SU-DHL-6 (cell line): Measurements from ENCODE around the gene EYS.

Experiments
- H2AFZ ChIP-seq: fragments of 200-600 bp; sonication (generic); 2 replicates; pipeline ENCODE4 v1.6.1; 2014; ENCODE audit warnings: low read depth, mild to moderate bottlenecking, moderate library complexity, mixed read lengths, antibody characterized with exemption, low read length; ENCODE audit not compliant: severe bottlenecking
- H3F3A ChIP-seq: fragments of 200-600 bp; shearing (Covaris generic); 2 replicates; pipeline ENCODE4 v1.6.0; 2016; ENCODE audit warnings: antibody characterized with exemption, mild to moderate bottlenecking; ENCODE audit not compliant: insufficient read depth
- H3K27ac ChIP-seq: fragments of 200-600 bp; sonication (generic); 2 replicates; pipeline ENCODE4 v1.5.1; 2016; ENCODE audit warnings: low read depth, mild to moderate bottlenecking, low read length, moderate library complexity, mixed read lengths
- H3K27me3 ChIP-seq: fragments of 200-600 bp; sonication (generic), shearing (Covaris generic); 2 replicates; pipeline ENCODE4 v1.6.0; 2014; ENCODE audit warnings: mild to moderate bottlenecking, low read length
- H3K36me3 ChIP-seq: fragments of 200-600 bp; sonication (generic); 2 replicates; pipeline ENCODE4 v1.6.1; 2014; ENCODE audit warnings: mild to moderate bottlenecking, low read length, mixed read lengths
- H3K4me2 ChIP-seq: fragments of 300-600, 200-600 bp; shearing (Covaris generic), sonication (generic); 2 replicates; pipeline ENCODE4 v1.6.0; 2014; ENCODE audit warnings: low read length, low read depth, mild to moderate bottlenecking; ENCODE audit not compliant: poor library complexity, severe bottlenecking
- H3K4me3 ChIP-seq: fragments of 200-600 bp; sonication (generic); 2 replicates; pipeline ENCODE4 v1.5.1; 2014; ENCODE audit warnings: antibody characterized with exemption, low read length, mild to moderate bottlenecking, mixed read lengths; ENCODE audit not compliant: insufficient read depth, poor library complexity, severe bottlenecking
- H3K79me2 ChIP-seq: fragments of 200-600 bp; sonication (generic); 2 replicates; pipeline ENCODE4 v1.6.1; 2014; ENCODE audit warnings: mild to moderate bottlenecking, low read length, moderate library complexity; ENCODE audit not compliant: insufficient read depth
- H3K9ac ChIP-seq: fragments of 200-600 bp; sonication (generic); 2 replicates; pipeline ENCODE4 v1.7.0; 2014; ENCODE audit warnings: mild to moderate bottlenecking, low read length
- H3K9me2 ChIP-seq: fragments of 200-600 bp; sonication (generic); replicated peaks from 2 replicates; pipeline ENCODE4 v1.6.1; 2014; ENCODE audit warnings: low read length; ENCODE audit not compliant: insufficient read depth
- H3K9me3 ChIP-seq: fragments of 200-600 bp; sonication (generic); 2 replicates; pipeline ENCODE4 v1.6.1; 2014; ENCODE audit warnings: low read length, mixed read lengths; ENCODE audit not compliant: insufficient read depth
- H4K20me1 ChIP-seq: fragments of 200-600 bp; sonication (generic); 2 replicates; pipeline ENCODE4 v1.6.1; 2014; ENCODE audit warnings: low read depth, mild to moderate bottlenecking, antibody characterized with exemption, low read length, moderate library complexity, mixed read lengths
- EZH2phosphoT487 ChIP-seq: fragments of 200-600 bp; sonication (generic), shearing (Covaris generic); conservative IDR thresholded peaks from 2 replicates; pipeline ENCODE4 v1.6.1; 2018; ENCODE audit warnings: mild to moderate bottlenecking, antibody characterized with exemption, low read length, moderate library complexity, mixed read lengths
- TF ChIP-seq, protein P1 (sequence below): fragments of 200-600 bp; sonication (generic); IDR thresholded peaks from one replicate; pipeline ENCODE4 v1.5.1; 2017; ENCODE audit warnings: antibody characterized with exemption, mild to moderate bottlenecking, low read length, moderate library complexity; ENCODE audit not compliant: insufficient read depth, poor library complexity, severe bottlenecking

EYS gene

DNA sequence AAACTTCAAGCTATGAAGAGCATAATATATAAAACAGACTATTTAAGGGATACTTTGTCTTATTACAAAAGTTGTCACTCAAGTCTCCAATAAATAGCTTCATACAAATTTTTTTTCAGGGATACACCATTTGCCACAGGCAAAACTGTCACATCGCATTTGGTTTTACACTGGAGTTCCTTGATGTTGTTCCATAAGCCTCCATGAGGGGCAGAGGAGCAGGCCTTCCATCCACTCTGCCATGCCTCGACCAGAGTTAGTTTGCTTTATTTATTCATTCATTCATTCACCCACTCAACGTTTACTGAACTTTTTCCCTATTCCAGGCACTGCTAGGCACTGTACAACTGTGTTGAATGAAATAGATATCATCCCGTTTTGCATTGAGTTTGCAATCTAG is 1824.8 kb downstream of the EYS start:
- Histone ChIP-seq H3K9ac (no peak overlapping the region), H3K9me2 (no peaks in the 10 kb centered on the region), H3K27me3 (no peaks in the 10 kb centered on the region), H2AFZ (no peak overlapping the region), H3K4me3 (no peak overlapping the region), H3K36me3 (no peaks in the 10 kb centered on the region), H3K9me3 (no peaks in the 10 kb centered on the region), H4K20me1 (no peaks in the 10 kb centered on the region), H3K27ac (no peak overlapping the region), H3K4me2 (no peak overlapping the region), H3K79me2 (no peaks in the 10 kb centered on the region), H3F3A (no peaks in the 10 kb centered on the region)
- no peak for TF ChIP-seq EZH2phosphoT487
- TF ChIP-seq, protein P1, sequence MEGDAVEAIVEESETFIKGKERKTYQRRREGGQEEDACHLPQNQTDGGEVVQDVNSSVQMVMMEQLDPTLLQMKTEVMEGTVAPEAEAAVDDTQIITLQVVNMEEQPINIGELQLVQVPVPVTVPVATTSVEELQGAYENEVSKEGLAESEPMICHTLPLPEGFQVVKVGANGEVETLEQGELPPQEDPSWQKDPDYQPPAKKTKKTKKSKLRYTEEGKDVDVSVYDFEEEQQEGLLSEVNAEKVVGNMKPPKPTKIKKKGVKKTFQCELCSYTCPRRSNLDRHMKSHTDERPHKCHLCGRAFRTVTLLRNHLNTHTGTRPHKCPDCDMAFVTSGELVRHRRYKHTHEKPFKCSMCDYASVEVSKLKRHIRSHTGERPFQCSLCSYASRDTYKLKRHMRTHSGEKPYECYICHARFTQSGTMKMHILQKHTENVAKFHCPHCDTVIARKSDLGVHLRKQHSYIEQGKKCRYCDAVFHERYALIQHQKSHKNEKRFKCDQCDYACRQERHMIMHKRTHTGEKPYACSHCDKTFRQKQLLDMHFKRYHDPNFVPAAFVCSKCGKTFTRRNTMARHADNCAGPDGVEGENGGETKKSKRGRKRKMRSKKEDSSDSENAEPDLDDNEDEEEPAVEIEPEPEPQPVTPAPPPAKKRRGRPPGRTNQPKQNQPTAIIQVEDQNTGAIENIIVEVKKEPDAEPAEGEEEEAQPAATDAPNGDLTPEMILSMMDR, result no peak

DNA sequence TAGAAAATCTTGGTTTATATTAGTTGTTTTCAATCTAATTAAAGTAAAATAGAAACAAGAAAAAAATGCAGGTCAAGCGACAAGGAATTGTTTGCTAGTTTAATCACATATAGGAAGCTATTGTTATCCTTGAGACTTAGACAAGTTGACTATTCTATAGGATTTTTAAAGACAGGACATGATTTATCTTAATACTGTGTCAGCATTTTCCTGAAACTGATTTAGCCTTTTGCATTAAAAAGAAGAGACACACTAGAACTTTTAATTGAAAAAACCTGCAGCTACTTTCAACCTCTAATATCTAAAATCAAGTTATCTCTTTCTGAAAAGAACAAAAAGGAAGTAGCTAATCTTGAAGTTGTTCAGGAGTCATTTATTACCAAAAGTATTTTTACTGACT is 1825.2 kb downstream of the EYS start:
- no peak for TF ChIP-seq EZH2phosphoT487
- TF ChIP-seq, protein P1, result no peak
- H3F3A ChIP-seq, result no peaks in the 10 kb centered on the region

DNA sequence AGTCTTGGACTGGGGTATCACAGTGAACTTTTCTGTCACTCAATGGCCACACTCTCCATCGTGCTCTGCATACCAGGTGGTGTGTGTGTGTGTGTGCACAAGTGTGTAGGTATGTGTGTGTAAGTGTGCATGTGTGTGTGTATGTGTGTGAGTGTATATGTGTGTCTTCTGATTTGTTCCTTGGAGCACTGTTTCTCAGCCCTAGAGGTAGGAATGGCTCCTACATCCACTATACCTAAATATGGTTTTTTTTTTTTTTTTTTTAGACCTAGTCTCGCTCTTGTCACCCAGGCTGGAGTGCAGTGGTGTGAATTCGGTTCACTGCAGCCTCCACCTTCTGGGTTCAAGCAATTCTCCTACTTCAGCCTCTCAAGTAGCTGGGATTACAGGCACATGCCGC is 1834.8 kb downstream of the EYS start:
- H3K9me3 ChIP-seq, result no peaks in the 10 kb centered on the region
- H3K79me2 ChIP-seq, result no peaks in the 10 kb centered on the region
- no peaks in the 10 kb centered on the region for H3K27me3 ChIP-seq
- no peak for TF ChIP-seq EZH2phosphoT487
- TF ChIP-seq, protein P1, result no peak
- H4K20me1 ChIP-seq, result no peaks in the 10 kb centered on the region
- H3K9me2 ChIP-seq, result no peaks in the 10 kb centered on the region
- no peaks in the 10 kb centered on the region for H3F3A ChIP-seq
- no peak overlapping the region for H2AFZ ChIP-seq
- H3K9ac ChIP-seq, result no peak overlapping the region
- no peak overlapping the region for H3K4me3 ChIP-seq
- H3K27ac ChIP-seq, result no peak overlapping the region
- H3K36me3 ChIP-seq, result no peaks in the 10 kb centered on the region
- no peak overlapping the region for H3K4me2 ChIP-seq

More for the DNA sequence above, 1825.2 kb downstream of the EYS start:
- Histone ChIP-seq H2AFZ (no peak overlapping the region), H3K36me3 (no peaks in the 10 kb centered on the region), H3K4me2 (no peak overlapping the region), H4K20me1 (no peaks in the 10 kb centered on the region), H3K27me3 (no peaks in the 10 kb centered on the region), H3K9me3 (no peaks in the 10 kb centered on the region), H3K9ac (no peak overlapping the region), H3K27ac (no peak overlapping the region), H3K4me3 (no peak overlapping the region), H3K79me2 (no peaks in the 10 kb centered on the region), H3K9me2 (no peaks in the 10 kb centered on the region)

DNA sequence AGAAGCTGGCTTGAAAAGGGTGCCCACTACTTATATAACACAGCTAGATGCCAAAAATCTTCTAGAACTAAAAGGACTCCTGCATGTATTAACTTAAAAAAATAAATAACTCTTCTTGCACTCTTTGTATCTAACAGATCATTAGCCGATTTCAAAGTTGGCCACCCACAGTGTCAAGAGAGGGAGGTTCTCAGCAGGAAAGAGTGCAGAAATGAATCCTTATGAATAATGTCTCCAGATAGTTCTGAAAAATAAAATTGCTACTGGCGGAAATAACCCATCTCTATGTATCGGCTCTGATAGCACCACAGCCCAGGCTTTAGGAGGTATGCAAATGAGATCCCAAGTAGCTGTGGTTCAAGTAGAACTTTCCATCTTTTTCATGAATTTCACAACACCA is 1838.7 kb downstream of the EYS start:
- H4K20me1 ChIP-seq, result no peaks in the 10 kb centered on the region

More for the DNA sequence above, 1838.7 kb downstream of the EYS start:
- H3K9me3 ChIP-seq, result no peaks in the 10 kb centered on the region
- no peaks in the 10 kb centered on the region for H3F3A ChIP-seq
- no peak overlapping the region for H3K4me2 ChIP-seq
- TF ChIP-seq, protein P1, result no peak
- TF ChIP-seq EZH2phosphoT487, result no peak
- H3K9me2 ChIP-seq, result no peaks in the 10 kb centered on the region
- H3K9ac ChIP-seq, result no peak overlapping the region
- no peaks in the 10 kb centered on the region for H3K36me3 ChIP-seq
- no peaks in the 10 kb centered on the region for H3K27me3 ChIP-seq
- no peaks in the 10 kb centered on the region for H3K79me2 ChIP-seq
- H3K4me3 ChIP-seq, result no peak overlapping the region
- H2AFZ ChIP-seq, result no peak overlapping the region
- H3K27ac ChIP-seq, result no peak overlapping the region
